ENCODE measurements around the gene APLN. TPM values are rescaled to one million over a fixed set of nuclear protein-coding genes. Genes with fewer than 3 reads are reported as not detected.

The APLN gene
- total and polyA plus RNA-seq, 9 of the 15 experiments (the other 6 are each of a cell fraction or from before 2014, with no cell fraction given) = 0.04 to 0.06 TPM; not detected in 7

DNA sequence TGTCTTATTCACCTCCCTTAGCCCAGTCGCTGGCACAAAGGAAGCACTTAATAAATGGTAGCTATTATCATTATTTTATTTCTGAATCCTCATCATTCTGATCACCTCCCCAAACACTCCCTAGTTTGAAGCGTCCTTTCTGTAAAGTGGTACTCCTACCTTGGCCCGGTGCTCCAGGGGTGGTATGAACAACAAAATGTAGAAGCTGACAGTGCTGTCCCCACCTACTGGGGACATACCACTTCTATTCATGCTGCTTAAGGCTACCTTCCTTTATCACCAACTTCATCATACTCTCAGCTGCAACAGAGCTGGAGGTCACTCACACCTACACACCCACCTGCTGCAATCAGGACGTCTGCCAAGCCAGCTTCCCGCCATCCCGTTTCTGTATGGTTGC is 40.8 kb upstream of the APLN start:
- intact Hi-C loops (cut with micrococcal nuclease) = no loop called here
- H3K9me1 ChIP-seq (ENCODE audit: control insufficient read depth, insufficient read depth, low read length) = no peaks in the 10 kb centered on the region
- H3K36me3 ChIP-seq (ENCODE audit: control insufficient read depth, insufficient read depth, low read length) = no peaks in the 10 kb centered on the region
- WGBS (ENCODE audit: insufficient coverage, low coverage, missing lambda C conversion rate) = 2% methylated on average over 6 of the region's 6 CpGs
- no peaks in the 10 kb centered on the region for H3K9me3 ChIP-seq (replicated peaks; ENCODE audit: control insufficient read depth, insufficient read depth, low read depth, low read length)
- FAIRE-seq (no peak), ATAC-seq (no peak), DNase-seq (ENCODE audit: extremely low read depth in 1 of 4, low spot score in 3 of 4) (no peak)
- in situ Hi-C loops (cut with MboI) = no loop called here
- no TSS peak for BruUV-seq (replicated peaks)
- ChIA-PET CTCF (ENCODE audit: low intra/inter-chr PET ratio) (no interaction called here), POLR2A (interaction anchor here (0.6 kb wide), 1 partner anchor 1529 kb away, joined by 4 read pairs; no protein-coding TSS in a partner anchor)
- peaks cover 5 to 29% of the 10 kb centered on the region in 2 experiments for H3K27me3 ChIP-seq (ENCODE audit: control insufficient read depth in 2 of 2, insufficient read depth in 2 of 2, low read length in 2 of 2)
- no peaks in the 10 kb centered on the region for H3K79me2 ChIP-seq (ENCODE audit: control insufficient read depth, insufficient read depth, low read length)
- no peaks in the 10 kb centered on the region for H4K20me1 ChIP-seq (replicated peaks; ENCODE audit: control insufficient read depth, insufficient read depth, low read length)
- no peak overlapping the region for H2AFZ ChIP-seq (ENCODE audit: low read depth, low read length)
- H3K27ac ChIP-seq (ENCODE audit: extremely low read depth, low read depth, low read length) = no peak overlapping the region
- no peak overlapping the region for H3K9ac ChIP-seq (ENCODE audit: insufficient read depth in 1 of 2, low read depth in 2 of 2, low read length in 2 of 2)
- no peak overlapping the region for H3K4me3 ChIP-seq
- H3K4me1 ChIP-seq (replicated peaks in 1 of 2; ENCODE audit: control insufficient read depth in 2 of 2, insufficient read depth in 2 of 2, low read length in 2 of 2) = no peaks in the 10 kb centered on the region
- H3K4me2 ChIP-seq (ENCODE audit: insufficient read depth, low read length) = no peak overlapping the region
- TF ChIP-seq KDM2B (CRISPR knock-in tag; IDR thresholded peaks at IDR 0.05) = no peak
- TF ChIP-seq NELFE (IDR thresholded peaks at IDR 0.05; ENCODE audit: insufficient read depth, insufficient read length) = no peak
- no peak for TF ChIP-seq ZNF436 (CRISPR knock-in tag; IDR thresholded peaks at IDR 0.05)
- TF ChIP-seq, protein P1, sequence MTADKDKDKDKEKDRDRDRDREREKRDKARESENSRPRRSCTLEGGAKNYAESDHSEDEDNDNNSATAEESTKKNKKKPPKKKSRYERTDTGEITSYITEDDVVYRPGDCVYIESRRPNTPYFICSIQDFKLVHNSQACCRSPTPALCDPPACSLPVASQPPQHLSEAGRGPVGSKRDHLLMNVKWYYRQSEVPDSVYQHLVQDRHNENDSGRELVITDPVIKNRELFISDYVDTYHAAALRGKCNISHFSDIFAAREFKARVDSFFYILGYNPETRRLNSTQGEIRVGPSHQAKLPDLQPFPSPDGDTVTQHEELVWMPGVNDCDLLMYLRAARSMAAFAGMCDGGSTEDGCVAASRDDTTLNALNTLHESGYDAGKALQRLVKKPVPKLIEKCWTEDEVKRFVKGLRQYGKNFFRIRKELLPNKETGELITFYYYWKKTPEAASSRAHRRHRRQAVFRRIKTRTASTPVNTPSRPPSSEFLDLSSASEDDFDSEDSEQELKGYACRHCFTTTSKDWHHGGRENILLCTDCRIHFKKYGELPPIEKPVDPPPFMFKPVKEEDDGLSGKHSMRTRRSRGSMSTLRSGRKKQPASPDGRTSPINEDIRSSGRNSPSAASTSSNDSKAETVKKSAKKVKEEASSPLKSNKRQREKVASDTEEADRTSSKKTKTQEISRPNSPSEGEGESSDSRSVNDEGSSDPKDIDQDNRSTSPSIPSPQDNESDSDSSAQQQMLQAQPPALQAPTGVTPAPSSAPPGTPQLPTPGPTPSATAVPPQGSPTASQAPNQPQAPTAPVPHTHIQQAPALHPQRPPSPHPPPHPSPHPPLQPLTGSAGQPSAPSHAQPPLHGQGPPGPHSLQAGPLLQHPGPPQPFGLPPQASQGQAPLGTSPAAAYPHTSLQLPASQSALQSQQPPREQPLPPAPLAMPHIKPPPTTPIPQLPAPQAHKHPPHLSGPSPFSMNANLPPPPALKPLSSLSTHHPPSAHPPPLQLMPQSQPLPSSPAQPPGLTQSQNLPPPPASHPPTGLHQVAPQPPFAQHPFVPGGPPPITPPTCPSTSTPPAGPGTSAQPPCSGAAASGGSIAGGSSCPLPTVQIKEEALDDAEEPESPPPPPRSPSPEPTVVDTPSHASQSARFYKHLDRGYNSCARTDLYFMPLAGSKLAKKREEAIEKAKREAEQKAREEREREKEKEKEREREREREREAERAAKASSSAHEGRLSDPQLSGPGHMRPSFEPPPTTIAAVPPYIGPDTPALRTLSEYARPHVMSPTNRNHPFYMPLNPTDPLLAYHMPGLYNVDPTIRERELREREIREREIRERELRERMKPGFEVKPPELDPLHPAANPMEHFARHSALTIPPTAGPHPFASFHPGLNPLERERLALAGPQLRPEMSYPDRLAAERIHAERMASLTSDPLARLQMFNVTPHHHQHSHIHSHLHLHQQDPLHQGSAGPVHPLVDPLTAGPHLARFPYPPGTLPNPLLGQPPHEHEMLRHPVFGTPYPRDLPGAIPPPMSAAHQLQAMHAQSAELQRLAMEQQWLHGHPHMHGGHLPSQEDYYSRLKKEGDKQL (CRISPR knock-in tag; IDR thresholded peaks at IDR 0.05; ENCODE audit: borderline replicate concordance) = no peak
- no peak for TF ChIP-seq BCOR (IDR thresholded peaks at IDR 0.05)
- TF ChIP-seq, protein P2, sequence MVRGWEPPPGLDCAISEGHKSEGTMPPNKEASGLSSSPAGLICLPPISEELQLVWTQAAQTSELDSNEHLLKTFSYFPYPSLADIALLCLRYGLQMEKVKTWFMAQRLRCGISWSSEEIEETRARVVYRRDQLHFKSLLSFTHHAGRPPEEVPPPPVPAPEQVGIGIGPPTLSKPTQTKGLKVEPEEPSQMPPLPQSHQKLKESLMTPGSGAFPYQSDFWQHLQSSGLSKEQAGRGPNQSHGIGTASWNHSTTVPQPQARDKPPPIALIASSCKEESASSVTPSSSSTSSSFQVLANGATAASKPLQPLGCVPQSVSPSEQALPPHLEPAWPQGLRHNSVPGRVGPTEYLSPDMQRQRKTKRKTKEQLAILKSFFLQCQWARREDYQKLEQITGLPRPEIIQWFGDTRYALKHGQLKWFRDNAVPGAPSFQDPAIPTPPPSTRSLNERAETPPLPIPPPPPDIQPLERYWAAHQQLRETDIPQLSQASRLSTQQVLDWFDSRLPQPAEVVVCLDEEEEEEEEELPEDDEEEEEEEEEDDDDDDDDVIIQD (CRISPR knock-in tag; IDR thresholded peaks at IDR 0.05) = no peak
- TF ChIP-seq, protein P3, sequence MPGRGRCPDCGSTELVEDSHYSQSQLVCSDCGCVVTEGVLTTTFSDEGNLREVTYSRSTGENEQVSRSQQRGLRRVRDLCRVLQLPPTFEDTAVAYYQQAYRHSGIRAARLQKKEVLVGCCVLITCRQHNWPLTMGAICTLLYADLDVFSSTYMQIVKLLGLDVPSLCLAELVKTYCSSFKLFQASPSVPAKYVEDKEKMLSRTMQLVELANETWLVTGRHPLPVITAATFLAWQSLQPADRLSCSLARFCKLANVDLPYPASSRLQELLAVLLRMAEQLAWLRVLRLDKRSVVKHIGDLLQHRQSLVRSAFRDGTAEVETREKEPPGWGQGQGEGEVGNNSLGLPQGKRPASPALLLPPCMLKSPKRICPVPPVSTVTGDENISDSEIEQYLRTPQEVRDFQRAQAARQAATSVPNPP (IDR thresholded peaks at IDR 0.05; ENCODE audit: borderline replicate concordance, insufficient read depth, insufficient read length) = no peak
- no peak for TF ChIP-seq ZSCAN32 (CRISPR knock-in tag; IDR thresholded peaks at IDR 0.05)
- TF ChIP-seq HSF4 (CRISPR knock-in tag; IDR thresholded peaks at IDR 0.05; ENCODE audit: borderline replicate concordance) = no peak
- no peak for TF ChIP-seq PYGO2 (tag; IDR thresholded peaks at IDR 0.05)
- no peak for TF ChIP-seq NFIX (CRISPR knock-in tag; IDR thresholded peaks at IDR 0.05; ENCODE audit: low read depth)
